ENCODE data around the gene ZNF213.
A peak's percentile ranks its signal among the peaks of the same experiment; 100 is the strongest.

ZNF213 gene

DNA sequence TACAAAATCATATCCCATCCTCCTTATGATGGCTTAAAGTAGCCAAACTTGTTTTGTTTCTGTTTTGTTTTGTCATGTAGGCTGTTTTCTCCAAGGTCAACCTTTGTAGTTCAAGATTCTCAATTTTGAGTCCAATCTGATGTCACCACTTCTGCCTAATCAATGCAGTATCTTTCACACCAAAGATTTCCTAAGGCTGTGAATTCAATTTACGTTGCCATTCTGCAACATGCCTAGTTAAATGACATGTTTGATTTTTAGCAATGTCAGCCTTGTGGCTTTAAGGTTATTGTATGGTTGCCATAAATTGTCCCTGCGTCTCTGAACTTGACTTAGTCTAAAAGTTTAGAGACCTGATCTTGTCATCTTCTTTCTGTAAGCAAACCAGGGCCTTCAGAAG, 20.4 kb downstream of the ZNF213 start:
- TF ChIP-seq CTCF (IDR thresholded peaks at IDR 0.05; ENCODE audit: low read length) (no peak), EZH2phosphoT487 (IDR thresholded peaks at IDR 0.05; ENCODE audit: low read length) (no peak), EZH2 (optimal IDR thresholded peaks at IDR 0.05; ENCODE audit: low read depth, low read length) (no peak)

DNA sequence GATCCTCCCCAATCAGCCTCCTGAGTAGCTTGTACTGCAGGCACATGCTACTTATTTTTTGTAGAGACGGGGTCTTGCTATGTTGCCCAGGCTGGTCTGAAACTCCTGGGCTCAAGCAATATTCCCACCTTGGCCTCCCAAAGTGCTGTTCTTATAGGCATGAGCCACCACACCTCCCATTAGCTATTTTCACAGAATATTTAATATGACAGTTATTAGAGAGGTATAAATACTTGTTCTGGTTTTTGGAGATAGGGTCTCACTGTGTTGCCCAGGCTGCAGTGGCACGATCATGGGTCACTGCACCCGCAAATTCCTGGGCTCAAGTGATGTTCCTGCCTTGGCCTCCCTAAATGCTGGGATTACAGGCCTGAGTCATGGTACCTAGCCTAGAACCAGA, 21.1 kb downstream of the ZNF213 start:
- no peak overlapping the region for H3K4me3 ChIP-seq (ENCODE audit: low read length)
- no peaks in the 10 kb centered on the region for H4K20me1 ChIP-seq (ENCODE audit: insufficient read depth, low read length)
- no peak overlapping the region for H2AFZ ChIP-seq (ENCODE audit: low read length)
- no peaks in the 10 kb centered on the region for H3K9me2 ChIP-seq (replicated peaks; ENCODE audit: insufficient read depth, low read length)
- DNase-seq, result no peak
- peaks cover 42% of the 10 kb centered on the region for H3F3A ChIP-seq (ENCODE audit: insufficient read depth, low read length)
- peaks cover 13% of the 10 kb centered on the region; the same call in 1 of the 2 replicates for H3K27me3 ChIP-seq (replicated peaks; ENCODE audit: insufficient read depth, low read length)
- H3K4me1 ChIP-seq (ENCODE audit: low read length), result peaks cover 18% of the 10 kb centered on the region
- no peaks in the 10 kb centered on the region for H3K9me3 ChIP-seq (replicated peaks; ENCODE audit: insufficient read depth, low read length)
- no peak for TF ChIP-seq EZH2phosphoT487 (IDR thresholded peaks at IDR 0.05; ENCODE audit: low read length)
- no peak for TF ChIP-seq EZH2 (optimal IDR thresholded peaks at IDR 0.05; ENCODE audit: low read depth, low read length)
- TF ChIP-seq CTCF (IDR thresholded peaks at IDR 0.05; ENCODE audit: low read length), result no peak
- H3K27ac ChIP-seq (ENCODE audit: low read length), result no peak overlapping the region
- no peaks in the 10 kb centered on the region for H3K79me2 ChIP-seq (ENCODE audit: low read length)
- H3K36me3 ChIP-seq (replicated peaks; ENCODE audit: insufficient read depth, low read length), result no peaks in the 10 kb centered on the region
- H3K4me2 ChIP-seq (ENCODE audit: low read depth, low read length), result no peak overlapping the region
- H3K9ac ChIP-seq (ENCODE audit: low read length), result no peak overlapping the region

More for the DNA sequence above, 20.4 kb downstream of the ZNF213 start:
- Histone ChIP-seq H3F3A (ENCODE audit: insufficient read depth, low read length) (peaks cover 46% of the 10 kb centered on the region), H3K27me3 (replicated peaks; ENCODE audit: insufficient read depth, low read length) (peaks cover 13% of the 10 kb centered on the region; the same call in 1 of the 2 replicates), H3K36me3 (replicated peaks; ENCODE audit: insufficient read depth, low read length) (no peaks in the 10 kb centered on the region), H4K20me1 (ENCODE audit: insufficient read depth, low read length) (no peaks in the 10 kb centered on the region), H3K27ac (ENCODE audit: low read length) (no peak overlapping the region), H3K4me3 (ENCODE audit: low read length) (no peak overlapping the region), H3K79me2 (ENCODE audit: low read length) (no peaks in the 10 kb centered on the region), H2AFZ (ENCODE audit: low read length) (no peak overlapping the region), H3K9me2 (replicated peaks; ENCODE audit: insufficient read depth, low read length) (no peaks in the 10 kb centered on the region), H3K9ac (ENCODE audit: low read length) (no peak overlapping the region), H3K9me3 (replicated peaks; ENCODE audit: insufficient read depth, low read length) (no peaks in the 10 kb centered on the region), H3K4me1 (ENCODE audit: low read length) (peaks cover 18% of the 10 kb centered on the region), H3K4me2 (ENCODE audit: low read depth, low read length) (no peak overlapping the region)
- no peak for DNase-seq

- Histone ChIP-seq H3F3A (ENCODE audit: insufficient read depth, low read length) (peaks cover 34% of the 10 kb centered on the region), H3K4me2 (ENCODE audit: low read depth, low read length) (peak overlapping the region; percentile 98), H3K79me2 (ENCODE audit: low read length) (no peaks in the 10 kb centered on the region), H3K9me2 (replicated peaks; ENCODE audit: insufficient read depth, low read length) (no peaks in the 10 kb centered on the region), H3K9ac (ENCODE audit: low read length) (peak overlapping the region; percentile 71; the same call in 1 of the 2 replicates), H3K9me3 (replicated peaks; ENCODE audit: insufficient read depth, low read length) (no peaks in the 10 kb centered on the region), H3K27me3 (replicated peaks; ENCODE audit: insufficient read depth, low read length) (peaks cover 13% of the 10 kb centered on the region; the same call in 1 of the 2 replicates), H3K27ac (ENCODE audit: low read length) (no peak overlapping the region; the same call in 1 of the 2 replicates), H3K4me1 (ENCODE audit: low read length) (peaks cover 15% of the 10 kb centered on the region), H4K20me1 (ENCODE audit: insufficient read depth, low read length) (no peaks in the 10 kb centered on the region), H2AFZ (ENCODE audit: low read length) (peak overlapping the region; percentile 33), H3K36me3 (replicated peaks; ENCODE audit: insufficient read depth, low read length) (no peaks in the 10 kb centered on the region), H3K4me3 (ENCODE audit: low read length) (peak overlapping the region; percentile 97)
- no peak for DNase-seq
- no peak for TF ChIP-seq CTCF (IDR thresholded peaks at IDR 0.05; ENCODE audit: low read length)
- TF ChIP-seq EZH2 (optimal IDR thresholded peaks at IDR 0.05; ENCODE audit: low read depth, low read length), result no peak
- no peak for TF ChIP-seq EZH2phosphoT487 (IDR thresholded peaks at IDR 0.05; ENCODE audit: low read length)
Observed at GRCh38 chr16:3157229-3158025, 22.6 kb downstream of the ZNF213 start.
